ENCODE measurements around the gene BEX3. TPM values are rescaled to one million over a fixed set of nuclear protein-coding genes. Genes with fewer than 3 reads are reported as not detected.

Gene BEX3
- 100 to 1,000 TPM; 276 to 518 TPM for total RNA-seq
- polyA plus RNA-seq (ENCODE audit: insufficient read length in 2 of 2) = 100 to 1,000 TPM; 795 to 830 TPM
- long read RNA-seq, donor 1, transcript BEX3-204 (3 exons, 913 nt) = minor isoform, 169 of 673 reads
- long read RNA-seq, donor 1, transcript BEX3-201 (3 exons, 921 nt) = major isoform, 419 of 673 reads
- long read RNA-seq, donor 1, transcript BEX3-202 (2 exons, 753 nt) = minor isoform, 25 of 673 reads
- long read RNA-seq, donor 1, partial matches to known transcripts = 22 of 673 reads
- long read RNA-seq, donor 1, other reads (novel, unspliced or antisense) = 34 of 673 reads
- long read RNA-seq, donor 2, transcript BEX3-202 (2 exons, 753 nt) = minor isoform, 10 of 271 reads
- long read RNA-seq, donor 2, transcript BEX3-204 (3 exons, 913 nt) = minor isoform, 76 of 271 reads
- long read RNA-seq, donor 2, transcript BEX3-201 (3 exons, 921 nt) = major isoform, 164 of 271 reads
- long read RNA-seq, donor 2, partial matches to known transcripts = 7 of 271 reads
- long read RNA-seq, donor 2, other reads (novel, unspliced or antisense) = 12 of 271 reads
- long read RNA-seq, donor 3, transcript BEX3-202 (2 exons, 753 nt) = minor isoform, 11 of 310 reads
- long read RNA-seq, donor 3, transcript BEX3-204 (3 exons, 913 nt) = minor isoform, 77 of 310 reads
- long read RNA-seq, donor 3, transcript BEX3-201 (3 exons, 921 nt) = major isoform, 204 of 310 reads
- long read RNA-seq, donor 3, partial matches to known transcripts = 6 of 310 reads
- long read RNA-seq, donor 3, other reads (novel, unspliced or antisense) = 12 of 310 reads
- long read RNA-seq, donor 4, transcript BEX3-204 (3 exons, 913 nt) = minor isoform, 67 of 524 reads
- long read RNA-seq, donor 4, transcript BEX3-201 (3 exons, 921 nt) = major isoform, 377 of 524 reads
- long read RNA-seq, donor 4, transcript BEX3-202 (2 exons, 753 nt) = minor isoform, 29 of 524 reads
- long read RNA-seq, donor 4, partial matches to known transcripts = 51 of 524 reads
- long read RNA-seq, donor 4, other reads (novel, unspliced or antisense) = 0 of 524 reads

DNA sequence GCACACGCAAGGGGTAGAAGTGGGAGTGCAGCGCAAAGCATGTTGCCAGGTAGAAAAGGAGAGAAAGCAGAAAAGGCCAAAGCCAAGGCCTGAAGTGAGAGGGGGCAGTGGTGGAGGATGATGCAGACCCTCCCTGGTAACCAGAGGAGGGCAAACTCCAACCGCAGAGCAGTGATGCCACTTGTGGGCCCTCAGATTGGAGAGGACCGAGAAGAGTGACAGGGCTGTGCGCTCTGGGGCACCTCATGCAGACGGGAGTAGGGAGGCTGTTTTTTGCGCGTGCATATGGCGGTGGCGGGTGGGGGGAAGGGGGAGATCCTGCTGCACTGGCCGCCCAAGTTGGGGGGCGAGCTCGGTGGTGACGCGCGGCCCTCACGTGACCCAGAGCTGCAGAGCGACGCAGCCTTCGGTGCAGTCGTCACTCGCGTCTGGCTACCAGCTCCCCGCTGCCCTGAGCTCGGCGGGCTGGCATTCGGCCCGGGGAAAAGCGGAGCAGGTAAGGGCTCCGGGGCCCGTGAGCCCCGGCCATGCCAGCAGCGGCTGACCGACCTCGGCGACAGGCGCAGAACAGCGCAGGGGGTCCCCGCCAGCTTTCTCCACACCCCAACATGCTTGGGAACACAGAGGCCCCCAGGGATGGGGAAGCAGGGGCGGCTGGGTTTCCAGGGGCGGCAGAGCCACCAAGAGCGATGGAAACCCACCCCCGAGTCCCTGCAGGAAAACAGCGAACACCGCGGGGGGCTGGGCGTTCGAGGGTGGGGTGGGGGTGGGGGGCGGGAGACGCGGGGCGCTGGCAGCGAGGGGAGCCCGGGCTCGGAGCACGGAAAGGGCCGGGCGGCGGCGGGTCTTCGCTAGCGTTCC lies at the start of gene BEX3:
TSS of gene BEX3 (plus strand) at position 421 of the 861 bp plus-strand sequence. CDS start 984 bp downstream, outside the sequence.
- peaks cover 3% of the 10 kb centered on the region for H3K27me3 ChIP-seq (ENCODE audit: control insufficient read depth, insufficient read depth, low read length)
- H3K9me3 ChIP-seq (ENCODE audit: control insufficient read depth, insufficient read depth, low read length) = no peaks in the 10 kb centered on the region
- H3K36me3 ChIP-seq (ENCODE audit: control insufficient read depth, insufficient read depth, low read length) = no peaks in the 10 kb centered on the region
- DNase-seq (ENCODE audit: low read depth in 4 of 6, low spot score in 6 of 6) = peak; percentile 38 to 94 (median 64)
- H3K4me3 ChIP-seq (ENCODE audit: low read depth, low read length) = peak within 1 kb of the TSS; percentile 73
- 18% methylated on average over 39 of the region's 62 CpGs for WGBS (ENCODE audit: insufficient coverage)
- peaks cover 4% of the 10 kb centered on the region for H3K4me1 ChIP-seq (ENCODE audit: control insufficient read depth, insufficient read depth, low read length)
- H3K27ac ChIP-seq (ENCODE audit: low read depth, low read length) = peak within 1 kb of the TSS; percentile 93

DNA sequence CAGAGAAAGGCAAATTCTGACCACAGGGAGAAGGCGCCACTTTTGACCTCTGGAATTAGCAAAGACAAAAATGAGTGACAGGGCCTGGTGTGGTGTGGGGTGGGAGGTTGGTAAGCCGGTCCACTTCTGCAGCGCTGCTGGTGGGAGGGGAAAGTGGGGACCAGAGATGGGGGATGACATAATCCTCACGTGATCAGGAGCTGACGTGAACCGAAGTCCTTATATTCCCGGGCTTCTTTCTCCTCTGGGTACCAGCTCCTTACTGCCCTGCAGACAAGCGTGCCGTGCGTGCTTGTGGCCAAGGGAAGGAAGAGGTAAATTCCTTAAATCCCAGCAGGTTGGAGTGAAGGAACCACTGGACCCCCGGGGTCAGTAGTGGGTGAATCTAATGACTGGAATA lies 46.3 kb upstream of the BEX3 start, which contains the start of gene TCEAL7:
TSS of gene TCEAL7 (plus strand) at position 249 of the 400 bp plus-strand sequence. CDS start 1,165 bp downstream, outside the sequence.
- WGBS (ENCODE audit: insufficient coverage) = 17% methylated on average over 4 of the region's 11 CpGs
- no peaks in the 10 kb centered on the region for H3K36me3 ChIP-seq (ENCODE audit: control insufficient read depth, insufficient read depth, low read length)
- H3K9me3 ChIP-seq (ENCODE audit: control insufficient read depth, insufficient read depth, low read length) = no peaks in the 10 kb centered on the region
- peak in 5 of 6 donors; percentile 35 to 93 (median 53) for DNase-seq (ENCODE audit: low read depth in 4 of 6, low spot score in 6 of 6)
- peaks cover 7% of the 10 kb centered on the region for H3K27me3 ChIP-seq (ENCODE audit: control insufficient read depth, insufficient read depth, low read length)
- H3K4me3 ChIP-seq (ENCODE audit: low read depth, low read length) = peak within 1 kb of the TSS; percentile 55
- peak within 1 kb of the TSS; percentile 79 for H3K27ac ChIP-seq (ENCODE audit: low read depth, low read length)
- H3K4me1 ChIP-seq (ENCODE audit: control insufficient read depth, insufficient read depth, low read length) = peaks cover 3% of the 10 kb centered on the region

DNA sequence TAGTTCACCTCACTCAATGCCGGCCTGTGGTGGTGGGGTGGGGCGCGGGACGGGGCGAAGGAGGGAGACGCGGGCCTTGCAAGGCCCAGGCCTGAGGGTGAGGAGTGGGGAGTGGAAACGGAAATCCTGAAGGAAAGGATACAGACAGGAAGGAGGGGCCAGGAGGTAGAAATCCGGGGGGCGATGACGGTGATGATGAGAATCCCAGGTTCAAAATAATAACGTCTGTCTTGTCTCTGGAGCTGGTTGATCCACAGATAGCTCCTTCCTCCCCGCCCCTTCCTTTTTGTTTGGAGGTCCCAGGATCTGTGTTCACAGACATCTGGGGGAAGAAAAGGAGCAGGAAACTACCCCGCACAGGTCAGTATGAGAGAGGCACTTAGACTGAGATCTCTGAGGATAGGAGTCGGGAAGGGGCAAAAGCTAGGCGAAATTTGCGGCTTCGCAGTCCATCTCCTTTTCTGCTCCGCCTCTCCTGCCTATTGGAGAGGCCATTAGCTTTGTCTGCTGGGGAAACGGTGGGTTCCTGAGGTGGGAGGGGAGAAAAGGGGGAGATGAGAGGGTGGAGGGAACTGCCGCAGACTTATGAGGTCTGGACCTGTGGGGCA lies 45.6 kb upstream of the BEX3 start:
- 19% methylated on average over 20 of the region's 21 CpGs for WGBS (ENCODE audit: insufficient coverage)
- H3K4me1 ChIP-seq (ENCODE audit: control insufficient read depth, insufficient read depth, low read length) = peaks cover 3% of the 10 kb centered on the region
- no peaks in the 10 kb centered on the region for H3K9me3 ChIP-seq (ENCODE audit: control insufficient read depth, insufficient read depth, low read length)
- H3K27ac ChIP-seq (ENCODE audit: low read depth, low read length) = peak overlapping the region; percentile 79
- peak in 4 of 6 donors; percentile 20 to 91 (median 58) for DNase-seq (ENCODE audit: low read depth in 4 of 6, low spot score in 6 of 6)
- H3K36me3 ChIP-seq (ENCODE audit: control insufficient read depth, insufficient read depth, low read length) = no peaks in the 10 kb centered on the region
- peaks cover 7% of the 10 kb centered on the region for H3K27me3 ChIP-seq (ENCODE audit: control insufficient read depth, insufficient read depth, low read length)
- peak overlapping the region; percentile 55 for H3K4me3 ChIP-seq (ENCODE audit: low read depth, low read length)

DNA sequence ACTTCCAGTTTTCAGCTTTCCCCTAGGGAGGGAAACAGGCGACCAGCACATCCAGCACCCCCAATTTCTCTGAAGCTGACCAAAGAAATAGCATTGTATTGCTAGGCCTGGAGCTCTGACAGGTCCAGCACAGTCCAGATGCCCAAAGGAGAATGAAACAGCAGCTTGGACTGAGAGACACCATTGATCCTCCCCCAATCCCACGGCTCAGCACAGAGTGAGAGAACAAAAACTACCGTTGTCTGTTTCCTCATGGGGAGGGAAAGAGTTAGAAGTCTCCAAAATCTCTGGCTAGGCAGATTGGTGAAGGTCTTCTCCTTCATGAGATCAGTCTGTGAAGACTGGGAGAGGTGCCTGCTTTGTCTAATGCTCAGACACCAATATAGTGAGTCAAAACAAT lies 37.7 kb upstream of the BEX3 start:
- Histone ChIP-seq H3K27me3 (ENCODE audit: control insufficient read depth, insufficient read depth, low read length) (peaks cover 12% of the 10 kb centered on the region), H3K36me3 (ENCODE audit: control insufficient read depth, insufficient read depth, low read length) (no peaks in the 10 kb centered on the region), H3K9me3 (ENCODE audit: control insufficient read depth, insufficient read depth, low read length) (no peaks in the 10 kb centered on the region), H3K4me1 (ENCODE audit: control insufficient read depth, insufficient read depth, low read length) (no peaks in the 10 kb centered on the region), H3K4me3 (ENCODE audit: low read depth, low read length) (no peak overlapping the region), H3K27ac (ENCODE audit: low read depth, low read length) (no peak overlapping the region)
- WGBS (ENCODE audit: insufficient coverage) = 0% methylated on average over 1 of the region's 3 CpGs
- DNase-seq (ENCODE audit: low read depth in 4 of 6, low spot score in 6 of 6) = no peak

DNA sequence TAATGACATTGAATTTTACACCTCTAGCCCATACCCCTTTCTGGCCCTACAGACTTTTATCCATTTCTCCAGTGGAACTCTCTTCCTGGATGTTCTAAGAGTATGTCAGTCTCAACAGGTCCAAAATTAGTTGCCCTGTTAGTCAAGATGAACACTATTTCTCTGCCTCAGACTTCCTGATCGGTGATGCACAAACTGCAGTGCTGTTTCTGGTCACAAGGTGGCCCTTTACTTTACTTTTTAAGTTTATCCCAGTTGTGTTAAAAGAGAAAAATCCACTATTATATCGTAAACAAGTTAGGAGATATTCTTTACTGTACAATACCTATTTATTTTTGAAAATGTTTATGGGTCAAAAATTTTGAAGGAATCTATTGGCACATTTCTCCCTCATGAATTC lies 33.2 kb upstream of the BEX3 start:
- DNase-seq (ENCODE audit: low read depth in 4 of 6, low spot score in 6 of 6) = peak in 3 of 6 donors; percentile 14 to 76 (median 66)

DNA sequence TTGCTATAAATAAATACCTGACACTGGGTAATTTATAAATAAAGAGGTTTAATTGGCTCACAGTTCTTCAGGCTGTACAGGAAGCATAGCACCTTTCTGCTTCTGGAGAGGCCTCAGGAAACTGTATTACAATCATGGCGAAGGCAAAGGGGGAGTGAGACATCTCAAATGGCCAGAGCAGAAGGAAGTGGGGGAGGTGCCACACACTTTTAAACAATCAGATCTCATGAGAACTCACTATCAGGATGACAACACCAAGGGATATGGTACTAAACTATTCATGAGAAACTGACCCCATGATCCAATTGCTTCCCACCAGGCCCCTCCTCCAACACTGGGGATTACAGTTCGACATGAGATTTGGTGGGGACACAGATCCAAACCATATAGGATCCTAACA lies 31.7 kb upstream of the BEX3 start:
- no peaks in the 10 kb centered on the region for H3K9me3 ChIP-seq (ENCODE audit: control insufficient read depth, insufficient read depth, low read length)
- no peak for DNase-seq (ENCODE audit: low read depth in 4 of 6, low spot score in 6 of 6)
- H3K27me3 ChIP-seq (ENCODE audit: control insufficient read depth, insufficient read depth, low read length) = peaks cover 24% of the 10 kb centered on the region
- H3K4me1 ChIP-seq (ENCODE audit: control insufficient read depth, insufficient read depth, low read length) = peaks cover 3% of the 10 kb centered on the region
- no peak overlapping the region for H3K27ac ChIP-seq (ENCODE audit: low read depth, low read length)
- 40% methylated on average over 1 of the region's 2 CpGs for whole genome bisulfite sequencing (ENCODE audit: insufficient coverage)
- H3K36me3 ChIP-seq (ENCODE audit: control insufficient read depth, insufficient read depth, low read length) = no peaks in the 10 kb centered on the region
- no peak overlapping the region for H3K4me3 ChIP-seq (ENCODE audit: low read depth, low read length)

More for the DNA sequence above, 33.2 kb upstream of the BEX3 start:
- no CpG with 5 or more reads among the region's 2 CpGs for WGBS (ENCODE audit: insufficient coverage)
- Histone ChIP-seq H3K36me3 (ENCODE audit: control insufficient read depth, insufficient read depth, low read length) (no peaks in the 10 kb centered on the region), H3K9me3 (ENCODE audit: control insufficient read depth, insufficient read depth, low read length) (no peaks in the 10 kb centered on the region), H3K27me3 (ENCODE audit: control insufficient read depth, insufficient read depth, low read length) (peaks cover 20% of the 10 kb centered on the region), H3K4me3 (ENCODE audit: low read depth, low read length) (no peak overlapping the region), H3K27ac (ENCODE audit: low read depth, low read length) (no peak overlapping the region), H3K4me1 (ENCODE audit: control insufficient read depth, insufficient read depth, low read length) (peaks cover 2% of the 10 kb centered on the region)

DNA sequence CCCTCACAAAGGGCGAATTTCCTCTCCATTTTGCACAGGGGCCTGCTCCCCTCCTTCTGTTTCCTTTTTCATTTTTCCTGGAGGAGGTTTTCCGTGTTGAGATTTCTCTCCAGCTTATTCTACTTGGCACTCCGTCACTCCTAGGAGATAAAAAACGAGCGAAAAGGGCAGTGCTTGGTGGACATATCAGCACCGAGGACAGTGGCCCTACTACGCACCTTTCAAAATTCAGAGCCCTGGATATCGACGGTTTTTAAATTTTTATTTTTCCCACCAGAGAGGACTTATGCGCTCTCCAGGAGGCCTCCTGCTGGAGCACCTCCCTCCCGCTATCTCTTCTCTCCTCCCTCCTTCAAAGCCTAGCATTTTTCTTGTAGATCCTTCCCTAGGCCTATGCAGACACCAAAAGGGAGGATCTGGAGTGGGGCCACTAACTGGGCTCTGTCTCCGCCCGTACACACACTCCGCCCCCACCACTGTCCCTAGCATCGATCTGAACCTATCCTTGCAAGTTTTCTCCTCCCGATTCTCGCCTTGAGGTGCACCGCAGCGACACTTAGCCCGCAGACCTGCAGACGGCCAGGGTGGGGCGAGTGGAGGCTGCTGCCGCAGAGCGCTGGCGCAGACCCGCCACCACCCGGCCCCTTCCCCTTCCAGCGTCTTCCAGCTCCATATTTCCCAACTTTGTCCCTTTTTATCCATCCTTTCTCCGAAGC lies 28.5 kb upstream of the BEX3 start:
- 33% methylated on average over 26 of the region's 29 CpGs for WGBS (ENCODE audit: insufficient coverage)
- peaks cover 3% of the 10 kb centered on the region for H3K4me1 ChIP-seq (ENCODE audit: control insufficient read depth, insufficient read depth, low read length)
- peaks cover 26% of the 10 kb centered on the region for H3K27me3 ChIP-seq (ENCODE audit: control insufficient read depth, insufficient read depth, low read length)
- DNase-seq (ENCODE audit: low read depth in 4 of 6, low spot score in 6 of 6) = peak in 1 of 6 donors; percentile 1
- no peak overlapping the region for H3K4me3 ChIP-seq (ENCODE audit: low read depth, low read length)
- H3K27ac ChIP-seq (ENCODE audit: low read depth, low read length) = no peak overlapping the region
- H3K9me3 ChIP-seq (ENCODE audit: control insufficient read depth, insufficient read depth, low read length) = no peaks in the 10 kb centered on the region
- no peaks in the 10 kb centered on the region for H3K36me3 ChIP-seq (ENCODE audit: control insufficient read depth, insufficient read depth, low read length)

DNA sequence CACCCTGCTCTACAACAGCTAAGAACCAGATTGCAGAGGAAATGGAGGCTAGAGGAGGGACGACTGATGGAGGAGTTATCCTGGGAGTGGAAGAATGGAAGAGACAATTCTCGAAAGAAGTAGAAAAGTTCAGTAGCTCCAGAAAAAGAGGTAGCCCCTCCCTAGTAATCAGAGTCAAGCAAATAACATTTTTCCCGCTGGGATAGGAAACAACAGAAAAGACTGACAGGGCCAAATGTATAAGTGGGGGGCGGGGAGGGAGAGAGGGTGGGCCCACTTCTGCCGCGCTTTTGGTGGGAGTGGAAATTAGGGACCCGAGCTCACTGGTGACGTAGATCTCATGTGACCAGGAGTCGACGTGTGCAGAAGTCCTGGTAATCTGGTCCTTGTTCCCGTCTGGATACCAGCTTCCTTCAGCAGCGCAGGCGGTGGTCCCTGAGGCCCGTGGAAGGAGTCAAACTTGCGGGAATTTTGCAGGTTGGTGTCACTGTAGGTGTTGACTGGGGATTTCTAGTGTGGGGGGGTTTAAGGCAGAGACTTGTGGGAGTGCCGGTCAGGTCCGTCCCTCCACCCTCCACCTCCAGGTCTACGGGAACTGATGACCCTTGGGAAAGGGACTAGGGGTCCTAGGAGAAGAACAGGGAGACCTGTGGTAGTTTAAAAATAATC lies 20.1 kb upstream of the BEX3 start, which contains the start of gene TCEAL9:
TSS of gene TCEAL9 (plus strand) at position 377 of the 669 bp plus-strand sequence. CDS start 1,179 bp downstream, outside the sequence.
- no peaks in the 10 kb centered on the region for H3K4me1 ChIP-seq (ENCODE audit: control insufficient read depth, insufficient read depth, low read length)
- peak within 1 kb of the TSS; percentile 89 for H3K4me3 ChIP-seq (ENCODE audit: low read depth, low read length)
- H3K36me3 ChIP-seq (ENCODE audit: control insufficient read depth, insufficient read depth, low read length) = no peaks in the 10 kb centered on the region
- peak in 3 of 6 donors; percentile 60 to 93 (median 92) for DNase-seq (ENCODE audit: low read depth in 4 of 6, low spot score in 6 of 6)
- peak within 1 kb of the TSS; percentile 91 for H3K27ac ChIP-seq (ENCODE audit: low read depth, low read length)
- no peaks in the 10 kb centered on the region for H3K9me3 ChIP-seq (ENCODE audit: control insufficient read depth, insufficient read depth, low read length)
- H3K27me3 ChIP-seq (ENCODE audit: control insufficient read depth, insufficient read depth, low read length) = no peaks in the 10 kb centered on the region
- 19% methylated on average over 13 of the region's 18 CpGs for WGBS (ENCODE audit: insufficient coverage)

Data from spinal cord (tissue), 10 donors.